Endothelial cell of umbilical vein (primary cell): ENCODE measurements around the gene CROCC. TPM values are rescaled to one million over a fixed set of nuclear protein-coding genes. Genes with fewer than 3 reads are reported as not detected.
"Not testable (repeated sequence)": the region's sequence is repeated elsewhere in the genome, so short reads cannot be mapped to it uniquely, and the experiment has no call there.

Experiments used
- BruUV-seq: library from RNA; stranded (reverse); fragments of 400-500 nt; replicated peaks from 2 replicates; lab custom pipeline; 2021; lab: Mats Ljungman, UMichigan
- CTCF ChIA-PET: fragments of 300-600, 350-600 bp; sonication (Branson Sonifier 250); formaldehyde crosslinking; loops from one replicate; lab custom pipeline; 2021; ENCODE audit warnings: antibody characterized with exemption, inconsistent platforms; lab: Charles Lee
- POLR2A ChIA-PET: fragments of 300-600, 350-600 bp; sonication (Branson Sonifier 250); formaldehyde crosslinking; loops from one replicate; lab custom pipeline; 2021; ENCODE audit warnings: antibody characterized with exemption, inconsistent platforms; lab: Charles Lee
- DNase-seq: peaks from one replicate; pipeline ENCODE4 v3.0.0-alpha.2; 2011; ENCODE audit warnings: low read depth, low spot score
- FAIRE-seq: peaks from 2 replicates; lab custom pipeline; 2011; peaks lifted over from hg19 to GRCh38; lab: Jason Lieb, UNC
- H2AFZ ChIP-seq: 2 replicates; pipeline ENCODE4 v1.6.0; 2012; ENCODE audit warnings: low read depth, low read length, control low read depth, inconsistent platforms
- H3K27ac ChIP-seq: 2 replicates; pipeline ENCODE4 v1.5.1; 2011; ENCODE audit warnings: low read depth, mild to moderate bottlenecking, control low read depth, low read length, moderate library complexity; ENCODE audit not compliant: insufficient read depth
- H3K27me3 ChIP-seq, 2 experiments: 2 replicates each; pipeline versions ENCODE4 v1.6.0 to v1.6.1; 2011; ENCODE audit warnings: low read length in 2 of 2, mixed read lengths in 1 of 2; ENCODE audit not compliant: control insufficient read depth in 2 of 2, insufficient read depth in 2 of 2
- H3K36me3 ChIP-seq, 2 experiments: 2 replicates in 1 of 2; 3 replicates in 1 of 2; pipeline ENCODE4 v1.5.1; 2011; ENCODE audit warnings: low read length in 2 of 2, mild to moderate bottlenecking in 1 of 2, moderate library complexity in 1 of 2; ENCODE audit not compliant: control insufficient read depth in 2 of 2, insufficient read depth in 2 of 2; ENCODE audit errors: extremely low read depth in 1 of 2
- H3K4me1 ChIP-seq: 3 replicates; pipeline ENCODE4 v1.5.1; 2011; ENCODE audit warnings: mild to moderate bottlenecking, low read length; ENCODE audit not compliant: control insufficient read depth, insufficient read depth; ENCODE audit errors: extremely low read depth
- H3K4me2 ChIP-seq: 2 replicates; pipeline ENCODE4 v1.6.1; 2011; ENCODE audit warnings: low read length, control low read depth, mixed read lengths; ENCODE audit not compliant: insufficient read depth
- H3K4me3 ChIP-seq, 3 experiments: fragments of 200-600 bp in 1 of 3; sonication (generic), shearing (Covaris generic) in 1 of 3; replicated peaks in 1 of 3; 2 replicates each; pipeline ENCODE4 v1.5.1; 2011 to 2016; ENCODE audit warnings: control low read depth in 3 of 3, low read length in 3 of 3, mild to moderate bottlenecking in 2 of 3, inconsistent platforms in 1 of 3, low read depth in 1 of 3, moderate library complexity in 1 of 3; ENCODE audit not compliant: insufficient read depth in 1 of 3
- H3K79me2 ChIP-seq: 2 replicates; pipeline ENCODE4 v1.6.0; 2012; ENCODE audit warnings: low read length, inconsistent platforms; ENCODE audit not compliant: control insufficient read depth, insufficient read depth
- H3K9ac ChIP-seq: replicated peaks from 2 replicates; pipeline ENCODE3; 2011; ENCODE audit warnings: low read length, control low read depth; ENCODE audit not compliant: insufficient read depth; ENCODE audit errors: extremely low read depth
- H3K9me1 ChIP-seq: replicated peaks from 3 replicates; pipeline ENCODE4 v1.6.0; 2011; ENCODE audit warnings: mild to moderate bottlenecking, low read length; ENCODE audit not compliant: control insufficient read depth, insufficient read depth; ENCODE audit errors: extremely low read depth
- H3K9me3 ChIP-seq: replicated peaks from 2 replicates; pipeline ENCODE4 v1.5.1; 2012; ENCODE audit warnings: low read length, inconsistent platforms; ENCODE audit not compliant: control insufficient read depth, insufficient read depth
- H4K20me1 ChIP-seq: replicated peaks from 2 replicates; pipeline ENCODE3; 2011; ENCODE audit warnings: mild to moderate bottlenecking, low read length; ENCODE audit not compliant: control insufficient read depth, insufficient read depth; ENCODE audit errors: extremely low read depth
- EZH2 ChIP-seq: IDR thresholded peaks from 2 replicates; pipeline ENCODE4 v1.6.1; 2012; ENCODE audit warnings: borderline replicate concordance, low read depth, mild to moderate bottlenecking, moderate library complexity, low read length, inconsistent platforms; ENCODE audit not compliant: severe bottlenecking
- FOS ChIP-seq: IDR thresholded peaks from 2 replicates; pipeline ENCODE4 v1.6.1; 2011; ENCODE audit warnings: mild to moderate bottlenecking, low read length, moderate library complexity, borderline replicate concordance; ENCODE audit not compliant: insufficient read depth
- GATA2 ChIP-seq: IDR thresholded peaks from 2 replicates; pipeline ENCODE4 v1.7.0; 2011; ENCODE audit warnings: low read depth, mild to moderate bottlenecking, moderate library complexity, mixed read lengths, low read length; ENCODE audit not compliant: insufficient read length, insufficient read depth
- JUN ChIP-seq: IDR thresholded peaks from 2 replicates; pipeline ENCODE4 v1.6.1; 2011; ENCODE audit warnings: borderline replicate concordance, low read depth; ENCODE audit not compliant: insufficient read length, insufficient read depth
- MYC ChIP-seq: IDR thresholded peaks from one replicate; pipeline ENCODE4 v1.6.1; 2011; ENCODE audit warnings: mild to moderate bottlenecking, low read depth, low read length
- POLR2A ChIP-seq: IDR thresholded peaks from 2 replicates; pipeline ENCODE4 v1.6.1; 2012; ENCODE audit warnings: low read depth, mild to moderate bottlenecking, control low read depth, low read length
- POLR2AphosphoS5 ChIP-seq: IDR thresholded peaks from 2 replicates; pipeline ENCODE4 v1.6.1; 2012; ENCODE audit warnings: low read depth, mild to moderate bottlenecking, control low read depth, low read length, moderate library complexity; ENCODE audit not compliant: insufficient read depth
- dilution Hi-C: fragments of 300-500 bp; cut with MboI; formaldehyde crosslinking; loops from one replicate; pipeline ENCODE4 v1.15.0; 2019; ENCODE audit warnings: low sequenced_read_pairs; ENCODE audit not compliant: extremely low pct_ligation_motif_present
- intact Hi-C: fragments of 100-400 bp; cut with micrococcal nuclease; formaldehyde crosslinking; loops from one replicate; pipeline ENCODE4 v1.10.0; 2022
- polyA plus RNA-seq, 4 experiments: library from polyadenylated mRNA; depleted of rRNA in 3 of 4; stranded (reverse) in 3 of 4; unstranded in 1 of 4; fragments of >200 nt; gene quantifications; 2 replicates each; pipeline versions ENCODE4 v1.2.1 to v1.2.3, GENCODE V29; 2011 to 2012; ENCODE audit warnings: missing spikeins in 1 of 4
- total RNA-seq: library from RNA; stranded (reverse); gene quantifications from 2 replicates; pipeline ENCODE4 v1.2.3, GENCODE V29; 2021
- TF ChIP-seq, protein P1 (sequence below), 2 donors: IDR thresholded peaks; 1 replicate in 1 of 2; 2 replicates in 1 of 2; pipeline ENCODE4 v1.5.1; 2011; ENCODE audit warnings: low read length in 2 of 2, mild to moderate bottlenecking in 2 of 2, moderate library complexity in 2 of 2, control low read depth in 1 of 2, inconsistent platforms in 1 of 2, low read depth in 1 of 2; ENCODE audit not compliant: insufficient read depth in 1 of 2; ENCODE audit errors: extremely low read depth in 1 of 2
- TF ChIP-seq, protein P2 (sequence below): IDR thresholded peaks from 2 replicates; pipeline ENCODE4 v1.6.1; 2011; ENCODE audit not compliant: insufficient read depth, insufficient read length

Gene CROCC
- total and polyA plus RNA-seq, 2 donors (not counting 3 experiments of a cell fraction or from before 2014, with no cell fraction given) = 18.3 to 35.5 TPM

- FAIRE-seq = no peak
- TF ChIP-seq MYC (no peak), JUN (no peak), POLR2AphosphoS5 (no peak), GATA2 (no peak), FOS (no peak), EZH2 (no peak), POLR2A (no peak)
- TF ChIP-seq, protein P1, sequence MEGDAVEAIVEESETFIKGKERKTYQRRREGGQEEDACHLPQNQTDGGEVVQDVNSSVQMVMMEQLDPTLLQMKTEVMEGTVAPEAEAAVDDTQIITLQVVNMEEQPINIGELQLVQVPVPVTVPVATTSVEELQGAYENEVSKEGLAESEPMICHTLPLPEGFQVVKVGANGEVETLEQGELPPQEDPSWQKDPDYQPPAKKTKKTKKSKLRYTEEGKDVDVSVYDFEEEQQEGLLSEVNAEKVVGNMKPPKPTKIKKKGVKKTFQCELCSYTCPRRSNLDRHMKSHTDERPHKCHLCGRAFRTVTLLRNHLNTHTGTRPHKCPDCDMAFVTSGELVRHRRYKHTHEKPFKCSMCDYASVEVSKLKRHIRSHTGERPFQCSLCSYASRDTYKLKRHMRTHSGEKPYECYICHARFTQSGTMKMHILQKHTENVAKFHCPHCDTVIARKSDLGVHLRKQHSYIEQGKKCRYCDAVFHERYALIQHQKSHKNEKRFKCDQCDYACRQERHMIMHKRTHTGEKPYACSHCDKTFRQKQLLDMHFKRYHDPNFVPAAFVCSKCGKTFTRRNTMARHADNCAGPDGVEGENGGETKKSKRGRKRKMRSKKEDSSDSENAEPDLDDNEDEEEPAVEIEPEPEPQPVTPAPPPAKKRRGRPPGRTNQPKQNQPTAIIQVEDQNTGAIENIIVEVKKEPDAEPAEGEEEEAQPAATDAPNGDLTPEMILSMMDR (IDR thresholded peaks at IDR 0.05; ENCODE audit: extremely low read depth in 1 of 2, insufficient read depth in 1 of 2, low read depth in 1 of 2, low read length in 2 of 2) = no peak
- TF ChIP-seq, protein P2, sequence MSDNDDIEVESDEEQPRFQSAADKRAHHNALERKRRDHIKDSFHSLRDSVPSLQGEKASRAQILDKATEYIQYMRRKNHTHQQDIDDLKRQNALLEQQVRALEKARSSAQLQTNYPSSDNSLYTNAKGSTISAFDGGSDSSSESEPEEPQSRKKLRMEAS = no peak
- no TSS peak for BruUV-seq
Observed at GRCh38 chr1:16907870-16908758, 13.6 kb upstream of the CROCC start.

DNA sequence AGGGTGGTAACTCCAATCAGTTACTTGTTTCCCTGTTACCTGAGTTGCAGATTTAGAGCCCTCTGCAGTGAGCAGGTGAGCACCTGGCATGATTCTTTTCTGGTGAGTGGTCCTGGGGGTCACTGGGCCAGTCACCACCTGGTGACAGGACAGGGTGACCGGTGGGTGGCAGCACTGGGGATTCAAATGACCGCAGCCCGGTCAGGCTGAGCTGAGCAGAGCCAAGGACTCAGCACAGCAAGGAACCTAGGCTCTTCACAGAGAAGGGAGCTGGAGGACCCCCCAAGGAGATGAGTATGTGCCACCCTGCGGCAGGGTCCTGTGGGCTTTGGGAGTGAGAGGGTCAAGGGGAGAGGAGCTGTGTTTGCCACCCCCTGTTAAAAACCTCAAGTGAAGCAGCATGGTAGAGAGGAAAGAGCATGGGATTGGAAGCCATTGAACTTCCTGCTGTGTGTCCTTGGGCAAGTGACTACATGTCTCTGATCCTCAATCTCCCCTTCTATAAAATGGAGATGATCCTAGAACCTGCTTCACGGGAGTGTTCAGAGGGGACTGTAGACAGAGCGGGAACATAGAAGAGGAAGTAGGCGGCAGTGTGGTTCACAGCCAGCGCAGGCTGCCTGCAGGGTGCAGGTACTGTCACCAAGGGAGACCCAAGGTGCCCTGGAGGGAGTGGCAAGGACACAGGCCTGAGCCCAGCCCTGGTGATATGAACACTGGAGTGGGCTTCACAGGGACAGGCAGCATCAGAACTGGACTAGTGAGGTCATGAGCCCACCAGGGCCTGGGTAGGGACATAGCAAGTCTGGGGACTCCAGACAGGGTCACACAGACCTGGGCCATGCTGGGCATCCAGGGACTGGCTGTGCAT lies 9.6 kb upstream of the CROCC start:
- intact Hi-C loops = loop anchor here (5.0 kb wide), 1 partner anchor 140 kb away; the partner anchor contains the start of gene SDHB
- H2AFZ ChIP-seq, H3K27me3 ChIP-seq, H3K9ac ChIP-seq, dilution Hi-C loops, FAIRE-seq, H3K36me3 ChIP-seq, H3K9me3 ChIP-seq, CTCF ChIA-PET, H3K4me3 ChIP-seq, DNase-seq, H4K20me1 ChIP-seq, H3K9me1 ChIP-seq, H3K27ac ChIP-seq, H3K4me1 ChIP-seq, H3K79me2 ChIP-seq, H3K4me2 ChIP-seq, POLR2A ChIA-PET, BruUV-seq: not testable (repeated sequence)

More at GRCh38 chr1:16907870-16908758, 13.6 kb upstream of the CROCC start:
- H3K9me1 ChIP-seq = no peaks in the 10 kb centered on the region
- peaks cover 19% of the 10 kb centered on the region for H3K4me1 ChIP-seq
- intact Hi-C loops = no loop called here
- H3K9me3 ChIP-seq = no peaks in the 10 kb centered on the region
- no peak overlapping the region for H3K9ac ChIP-seq
- no peak overlapping the region for H2AFZ ChIP-seq
- ChIA-PET CTCF (no interaction called here), POLR2A (no interaction called here)
- DNase-seq = no peak
- no peaks in the 10 kb centered on the region for H3K79me2 ChIP-seq
- no peaks in the 10 kb centered on the region for H4K20me1 ChIP-seq
- no peak overlapping the region for H3K27ac ChIP-seq
- no peak overlapping the region for H3K4me2 ChIP-seq
- no peaks in the 10 kb centered on the region for H3K27me3 ChIP-seq
- dilution Hi-C loops = no loop called here
- no peaks in the 10 kb centered on the region for H3K36me3 ChIP-seq
- H3K4me3 ChIP-seq = no peak overlapping the region
